HepG2 (cell line): ENCODE results near the gene CTRB2. TPM values are rescaled to one million over a fixed set of nuclear protein-coding genes. Genes with fewer than 3 reads are reported as not detected.
A peak's percentile ranks its signal among the peaks of the same experiment; 100 is the strongest.

Source experiments
- DMAP1 ChIP-seq: IDR thresholded peaks from 2 replicates; pipeline ENCODE4 v1.6.1; 2016
- polyA plus RNA-seq, 8 experiments: library from polyadenylated mRNA; depleted of rRNA in 3 of 8; stranded (reverse) in 7 of 8; unstranded in 1 of 8; fragments of >200 nt; fragmentation: Illumina TruSeq in 4 of 8; extraction: Trizol in 4 of 8; gene quantifications; 2 replicates each; pipeline versions ENCODE4 v1.2.1 to v1.2.3, GENCODE V29; 2011 to 2016; ENCODE audit warnings: low read depth in 4 of 8, missing spikeins in 1 of 8, mixed read lengths in 1 of 8; ENCODE audit not compliant: insufficient read depth in 1 of 8
- total RNA-seq, 5 experiments: library from RNA; depleted of rRNA; stranded (reverse); fragments of >200 nt; fragmentation: Illumina TruSeq; extraction: Trizol; gene quantifications; 2 replicates each; pipeline ENCODE4 v1.2.3, GENCODE V29; 2016; ENCODE audit warnings: low read depth in 1 of 5
- TF ChIP-seq, protein P1 (sequence below): sonication (generic); formaldehyde crosslinking; IDR thresholded peaks from 2 replicates; pipeline ENCODE4 v1.4.0; 2020; ENCODE audit warnings: missing genetic modification reagents
- TF ChIP-seq, protein P2 (sequence below): sonication (generic); formaldehyde crosslinking; IDR thresholded peaks from 2 replicates; pipeline ENCODE4 v1.4.0; 2020; ENCODE audit warnings: missing genetic modification reagents, borderline replicate concordance
- TF ChIP-seq, protein P3 (sequence below): sonication (generic); formaldehyde crosslinking; IDR thresholded peaks from 2 replicates; pipeline ENCODE4 v1.5.0; 2020; ENCODE audit warnings: mild to moderate bottlenecking, missing genetic modification reagents

The CTRB2 gene
- total and polyA plus RNA-seq, 2 of the 13 experiments (the other 11 are each of a cell fraction or from before 2014, with no cell fraction given), result 0.13 TPM; not detected in 1

DNA sequence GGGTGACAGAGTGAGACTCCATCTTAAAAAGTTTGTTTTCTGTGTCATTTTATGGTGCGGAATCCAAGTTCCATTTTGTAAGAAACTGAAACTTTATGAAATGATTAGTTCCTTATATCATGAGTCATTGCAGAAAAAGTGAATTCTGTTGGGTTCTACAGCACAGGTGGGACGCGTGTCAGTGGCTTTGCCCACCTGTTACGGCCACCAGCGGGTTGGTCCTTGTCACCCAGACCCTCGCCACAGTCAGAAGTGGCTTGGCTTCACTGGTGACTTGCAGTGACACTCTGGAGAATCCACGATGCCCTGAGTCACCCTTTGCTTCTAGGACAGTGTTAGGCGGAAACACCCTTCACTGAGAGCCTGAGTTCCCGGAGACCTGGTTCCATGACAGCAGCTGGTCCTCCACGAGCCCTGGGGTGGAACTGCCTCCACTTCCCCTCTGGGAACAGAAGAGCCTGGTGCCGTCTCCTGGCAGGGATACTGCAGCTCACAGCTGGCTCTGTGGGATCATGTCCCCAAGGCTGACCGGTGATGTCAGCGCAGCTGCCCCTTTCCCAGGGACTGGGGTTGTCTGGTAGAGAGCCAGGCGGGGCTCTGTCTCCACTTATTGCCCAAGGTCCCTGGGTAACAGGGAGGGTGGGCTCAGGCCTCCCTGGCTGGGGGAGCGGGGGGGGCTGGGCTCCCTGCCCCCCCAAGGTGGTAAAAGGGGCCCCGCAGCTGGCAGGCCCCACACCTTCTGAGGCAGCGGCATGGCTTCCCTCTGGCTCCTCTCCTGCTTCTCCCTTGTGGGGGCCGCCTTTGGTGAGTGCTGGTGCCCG lies 11.5 kb upstream of the CTRB2 start, which contains the start of gene CTRB1 (continued):
- no peak for TF ChIP-seq DMAP1 (CRISPR knock-in tag)
- TF ChIP-seq, protein P1, sequence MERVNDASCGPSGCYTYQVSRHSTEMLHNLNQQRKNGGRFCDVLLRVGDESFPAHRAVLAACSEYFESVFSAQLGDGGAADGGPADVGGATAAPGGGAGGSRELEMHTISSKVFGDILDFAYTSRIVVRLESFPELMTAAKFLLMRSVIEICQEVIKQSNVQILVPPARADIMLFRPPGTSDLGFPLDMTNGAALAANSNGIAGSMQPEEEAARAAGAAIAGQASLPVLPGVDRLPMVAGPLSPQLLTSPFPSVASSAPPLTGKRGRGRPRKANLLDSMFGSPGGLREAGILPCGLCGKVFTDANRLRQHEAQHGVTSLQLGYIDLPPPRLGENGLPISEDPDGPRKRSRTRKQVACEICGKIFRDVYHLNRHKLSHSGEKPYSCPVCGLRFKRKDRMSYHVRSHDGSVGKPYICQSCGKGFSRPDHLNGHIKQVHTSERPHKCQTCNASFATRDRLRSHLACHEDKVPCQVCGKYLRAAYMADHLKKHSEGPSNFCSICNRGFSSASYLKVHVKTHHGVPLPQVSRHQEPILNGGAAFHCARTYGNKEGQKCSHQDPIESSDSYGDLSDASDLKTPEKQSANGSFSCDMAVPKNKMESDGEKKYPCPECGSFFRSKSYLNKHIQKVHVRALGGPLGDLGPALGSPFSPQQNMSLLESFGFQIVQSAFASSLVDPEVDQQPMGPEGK (CRISPR knock-in tag), result peak; percentile 56
- TF ChIP-seq, protein P2, sequence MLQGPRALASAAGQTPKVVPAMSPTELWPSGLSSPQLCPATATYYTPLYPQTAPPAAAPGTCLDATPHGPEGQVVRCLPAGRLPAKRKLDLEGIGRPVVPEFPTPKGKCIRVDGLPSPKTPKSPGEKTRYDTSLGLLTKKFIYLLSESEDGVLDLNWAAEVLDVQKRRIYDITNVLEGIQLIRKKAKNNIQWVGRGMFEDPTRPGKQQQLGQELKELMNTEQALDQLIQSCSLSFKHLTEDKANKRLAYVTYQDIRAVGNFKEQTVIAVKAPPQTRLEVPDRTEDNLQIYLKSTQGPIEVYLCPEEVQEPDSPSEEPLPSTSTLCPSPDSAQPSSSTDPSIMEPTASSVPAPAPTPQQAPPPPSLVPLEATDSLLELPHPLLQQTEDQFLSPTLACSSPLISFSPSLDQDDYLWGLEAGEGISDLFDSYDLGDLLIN (CRISPR knock-in tag), result no peak
- TF ChIP-seq, protein P3, sequence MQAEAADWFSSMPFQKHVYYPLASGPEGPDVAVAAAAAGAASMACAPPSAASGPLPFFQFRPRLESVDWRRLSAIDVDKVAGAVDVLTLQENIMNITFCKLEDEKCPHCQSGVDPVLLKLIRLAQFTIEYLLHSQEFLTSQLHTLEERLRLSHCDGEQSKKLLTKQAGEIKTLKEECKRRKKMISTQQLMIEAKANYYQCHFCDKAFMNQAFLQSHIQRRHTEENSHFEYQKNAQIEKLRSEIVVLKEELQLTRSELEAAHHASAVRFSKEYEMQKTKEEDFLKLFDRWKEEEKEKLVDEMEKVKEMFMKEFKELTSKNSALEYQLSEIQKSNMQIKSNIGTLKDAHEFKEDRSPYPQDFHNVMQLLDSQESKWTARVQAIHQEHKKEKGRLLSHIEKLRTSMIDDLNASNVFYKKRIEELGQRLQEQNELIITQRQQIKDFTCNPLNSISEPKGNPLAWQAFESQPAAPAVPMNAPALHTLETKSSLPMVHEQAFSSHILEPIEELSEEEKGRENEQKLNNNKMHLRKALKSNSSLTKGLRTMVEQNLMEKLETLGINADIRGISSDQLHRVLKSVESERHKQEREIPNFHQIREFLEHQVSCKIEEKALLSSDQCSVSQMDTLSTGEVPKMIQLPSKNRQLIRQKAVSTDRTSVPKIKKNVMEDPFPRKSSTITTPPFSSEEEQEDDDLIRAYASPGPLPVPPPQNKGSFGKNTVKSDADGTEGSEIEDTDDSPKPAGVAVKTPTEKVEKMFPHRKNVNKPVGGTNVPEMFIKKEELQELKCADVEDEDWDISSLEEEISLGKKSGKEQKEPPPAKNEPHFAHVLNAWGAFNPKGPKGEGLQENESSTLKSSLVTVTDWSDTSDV (CRISPR knock-in tag), result no peak
